ENCODE data around the gene ELL3.
A peak's percentile ranks its signal among the peaks of the same experiment; 100 is the strongest.
"Not testable (repeated sequence)": the region's sequence is repeated elsewhere in the genome, so short reads cannot be mapped to it uniquely, and the experiment has no call there.

The ELL3 gene

GRCh38 chr15:43789409-43789808 is 12.6 kb upstream of the ELL3 start:
- DNase-seq = no peak

GRCh38 chr15:43779016-43779415 is 2.2 kb upstream of the ELL3 start:
- DNase-seq = no peak

GRCh38 chr15:43777267-43777914 is 625 bp upstream of the ELL3 start:
- DNase-seq = no peak

- DNase-seq = no peak
These were observed 557 bp downstream of the ELL3 start for GRCh38 chr15:43776101-43776717.

- peak in 1 of 2 experiments; percentile 40 for DNase-seq
These were observed 1.3 kb downstream of the ELL3 start for GRCh38 chr15:43775411-43775965.

GRCh38 chr15:43774062-43774461 is 2.7 kb downstream of the ELL3 start:
- DNase-seq = no peak

GRCh38 chr15:43772624-43773023 is 4.1 kb downstream of the ELL3 start:
- no peak for DNase-seq

- no peak for DNase-seq
These were observed 5.0 kb downstream of the ELL3 start for GRCh38 chr15:43771816-43772215.

- DNase-seq = peak; percentile 36 to 46
These were observed 7.1 kb downstream of the ELL3 start for GRCh38 chr15:43769584-43770228.

GRCh38 chr15:43763819-43764446 is 12.8 kb downstream of the ELL3 start:
- no peak for DNase-seq

- no peak for DNase-seq
These were observed 13.9 kb downstream of the ELL3 start for GRCh38 chr15:43762824-43763223.

- no peak for DNase-seq
These were observed 24.9 kb downstream of the ELL3 start for GRCh38 chr15:43751885-43752284.

- DNase-seq = no peak
These were observed 26.9 kb downstream of the ELL3 start for GRCh38 chr15:43749690-43750345.

GRCh38 chr15:43748376-43748775 is 28.4 kb downstream of the ELL3 start:
- no peak for DNase-seq

- not testable (repeated sequence) for DNase-seq
These were observed 29.9 kb downstream of the ELL3 start for GRCh38 chr15:43746903-43747309.

- DNase-seq = peak; percentile 58 to 92
These were observed 30.4 kb downstream of the ELL3 start, which contains the start of gene PDIA3 for GRCh38 chr15:43746245-43746902. PDIA3 (plus strand) TSS chr15:43746438; CDS start chr15:43746540, 102 bp downstream.

- no peak for DNase-seq
These were observed 41.4 kb downstream of the ELL3 start for GRCh38 chr15:43735416-43735815.

- not testable (repeated sequence) for DNase-seq
These were observed 48.6 kb downstream of the ELL3 start for GRCh38 chr15:43728053-43728725.

GRCh38 chr15:43726306-43726705 is 50.5 kb downstream of the ELL3 start:
- DNase-seq = not testable (repeated sequence)

GRCh38 chr15:43723151-43723550 is 53.6 kb downstream of the ELL3 start:
- no peak for DNase-seq
